Adrenal gland (tissue), 5 donors: ENCODE measurements around the gene LRRC26.

Experiments used
- CTCF ChIP-seq, 6 experiments: fragments of 450-650 bp in 4 of 6; fragments of 200-600 bp in 2 of 6; sonication (generic) in 1 of 6; IDR thresholded peaks; 1 replicate in 5 of 6; 2 replicates in 1 of 6; pipeline versions ENCODE4 v1.5.1 to v1.8.0; 2016 to 2021; ENCODE audit warnings: antibody characterized with exemption in 6 of 6, mild to moderate bottlenecking in 2 of 6, moderate library complexity in 1 of 6
- POLR2A ChIP-seq, 2 donors: fragments of 450-650 bp; IDR thresholded peaks; one replicate each; pipeline ENCODE4 v1.6.1; 2017; ENCODE audit warnings: antibody characterized with exemption in 2 of 2, mild to moderate bottlenecking in 2 of 2, moderate library complexity in 1 of 2
- donor health status: DM: no; HTN: no; CAD: no.

DNA sequence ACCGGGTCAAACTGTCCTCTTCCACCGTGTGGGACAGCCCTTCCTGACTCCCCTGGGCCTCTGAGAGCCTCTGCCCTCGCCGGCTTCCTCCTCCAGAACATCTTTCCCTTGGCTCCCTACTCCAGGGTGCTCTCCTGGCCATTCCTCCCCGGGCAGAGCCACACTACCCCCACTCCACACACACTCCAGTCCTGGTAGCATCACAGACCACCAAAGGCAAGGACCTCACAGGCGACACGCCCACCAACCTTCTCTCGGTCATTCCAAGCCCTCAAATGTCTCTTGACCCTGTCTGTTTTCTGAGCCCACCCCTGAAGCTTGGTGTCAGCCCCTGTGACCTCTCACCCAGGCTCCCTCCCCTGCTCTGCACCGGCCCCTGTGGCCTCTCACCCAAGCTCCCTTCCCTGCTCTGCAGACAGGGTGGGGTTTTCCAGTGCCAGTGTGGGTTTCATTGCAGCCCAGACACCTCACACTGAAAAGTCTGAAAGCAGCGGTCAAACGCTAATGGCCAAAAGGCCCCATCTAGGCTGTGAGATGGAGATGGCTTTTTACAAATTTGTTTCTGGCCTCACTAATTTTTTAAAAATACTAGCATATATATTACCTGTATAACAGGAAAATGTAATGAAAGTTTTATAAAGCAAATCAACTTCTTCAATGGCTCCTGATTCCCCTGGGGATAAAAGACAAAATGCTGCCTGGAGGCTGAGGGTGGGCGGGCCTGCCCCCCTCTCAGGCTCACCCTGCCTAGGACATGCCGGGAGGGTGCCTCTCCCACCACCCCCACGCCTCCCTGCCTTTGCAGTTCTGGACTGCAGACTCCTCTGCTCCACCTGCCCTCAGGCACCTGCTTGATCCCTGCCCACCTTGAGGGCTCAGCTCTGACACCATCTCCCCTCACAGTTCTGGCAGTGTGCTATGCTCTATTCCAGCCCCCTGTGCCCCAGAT lies 10.5 kb downstream of the LRRC26 start:
- TF ChIP-seq CTCF (IDR thresholded peaks at IDR 0.05) (no peak), POLR2A (IDR thresholded peaks at IDR 0.05) (no peak)
